Thyroid gland (tissue), 4 donors: ENCODE data around the gene NUDT1.

Experiments
- CTCF ChIP-seq, 6 experiments: fragments of 200-600 bp in 3 of 6; fragments of 450-650 bp in 3 of 6; sonication (generic) in 3 of 6; IDR thresholded peaks; one replicate each; pipeline ENCODE4 v1.5.1; 2016 to 2019; ENCODE audit warnings: antibody characterized with exemption in 6 of 6, mild to moderate bottlenecking in 2 of 6, inconsistent platforms in 1 of 6, moderate library complexity in 1 of 6
- POLR2A ChIP-seq, 2 donors: fragments of 450-650 bp; IDR thresholded peaks; one replicate each; pipeline ENCODE4 v1.6.1; 2017; ENCODE audit warnings: antibody characterized with exemption in 2 of 2, mild to moderate bottlenecking in 2 of 2, moderate library complexity in 1 of 2

- TF ChIP-seq CTCF (IDR thresholded peaks at IDR 0.05) = no peak
- no peak for TF ChIP-seq POLR2A (IDR thresholded peaks at IDR 0.05)
Measured at GRCh38 chr7:2249744-2250323, 7.8 kb downstream of the NUDT1 start.
